Ovary (tissue), 3 donors: ENCODE data around the gene EHBP1.

Source experiments
- CTCF ChIP-seq, 3 donors: fragments of 450-650 bp in 2 of 3; fragments of 200-600 bp in 1 of 3; IDR thresholded peaks; one replicate each; pipeline versions ENCODE4 v1.5.1 to v1.8.0; 2016 to 2022; ENCODE audit warnings: antibody characterized with exemption in 3 of 3, mild to moderate bottlenecking in 1 of 3
- EP300 ChIP-seq: sonication (generic); formaldehyde crosslinking; IDR thresholded peaks from one replicate; pipeline ENCODE4 v1.6.1; 2017; ENCODE audit warnings: antibody characterized with exemption
- POLR2A ChIP-seq: fragments of 450-650 bp; IDR thresholded peaks from one replicate; pipeline ENCODE4 v1.6.1; 2017; ENCODE audit warnings: antibody characterized with exemption, mild to moderate bottlenecking, moderate library complexity
- donor health status: DM: no; HTN: no; CAD: no.

GRCh38 chr2:63040586-63040985 lies 335.1 kb downstream of the EHBP1 start:
- TF ChIP-seq CTCF (IDR thresholded peaks at IDR 0.05) (no peak), POLR2A (no peak), EP300 (no peak)
